IMR-90 (cell line): ENCODE data around the gene TTC7B.

ENCODE experiments used
- BHLHE40 ChIP-seq: fragments of 150-350 bp; IDR thresholded peaks from 2 replicates; pipeline ENCODE4 v1.6.1; 2016; ENCODE audit warnings: mild to moderate bottlenecking, low read depth, low read length
- CHD1 ChIP-seq: IDR thresholded peaks from 2 replicates; pipeline ENCODE4 v1.6.1; 2012; ENCODE audit warnings: low read depth, low read length, improper control_type of control experiment
- MAFK ChIP-seq: IDR thresholded peaks from 2 replicates; pipeline ENCODE4 v1.6.1; 2012; ENCODE audit warnings: low read depth, low read length, improper control_type of control experiment
- MAZ ChIP-seq: IDR thresholded peaks from 2 replicates; pipeline ENCODE4 v1.6.1; 2012; ENCODE audit warnings: low read depth, mild to moderate bottlenecking, low read length, improper control_type of control experiment, moderate library complexity, borderline replicate concordance
- MXI1 ChIP-seq: IDR thresholded peaks from 2 replicates; pipeline ENCODE4 v1.6.1; 2012; ENCODE audit warnings: low read depth, mild to moderate bottlenecking, low read length, moderate library complexity, borderline replicate concordance
- POLR2A ChIP-seq: IDR thresholded peaks from 2 replicates; pipeline ENCODE4 v1.6.1; 2012; ENCODE audit warnings: mild to moderate bottlenecking, low read depth, low read length
- RAD21 ChIP-seq: IDR thresholded peaks from 2 replicates; pipeline ENCODE4 v1.6.1; 2012; ENCODE audit warnings: low read length, improper control_type of control experiment
- RCOR1 ChIP-seq: IDR thresholded peaks from 2 replicates; pipeline ENCODE4 v1.6.1; 2012; ENCODE audit warnings: mild to moderate bottlenecking, low read length, improper control_type of control experiment; ENCODE audit not compliant: insufficient replicate concordance
- SMC3 ChIP-seq: fragments of 150-350 bp; IDR thresholded peaks from 2 replicates; pipeline ENCODE4 v1.6.1; 2016; ENCODE audit warnings: low read depth, mild to moderate bottlenecking, antibody characterized with exemption, low read length, moderate library complexity
- TF ChIP-seq, protein P1 (sequence below): conservative IDR thresholded peaks from 2 replicates; pipeline ENCODE4 v1.5.1; 2012; ENCODE audit warnings: mild to moderate bottlenecking, low read depth, low read length, improper control_type of control experiment
- TF ChIP-seq, protein P2 (sequence below): fragments of 150-350 bp; IDR thresholded peaks from 2 replicates; pipeline ENCODE4 v1.6.1; 2016; ENCODE audit warnings: low read depth, mild to moderate bottlenecking, low read length, moderate library complexity, borderline replicate concordance
- TF ChIP-seq, protein P3 (sequence below): fragments of 150-350 bp; IDR thresholded peaks from 2 replicates; pipeline ENCODE4 v1.6.1; 2017; ENCODE audit warnings: mild to moderate bottlenecking, antibody characterized with exemption, low read length, low read depth

- TF ChIP-seq, protein P1, sequence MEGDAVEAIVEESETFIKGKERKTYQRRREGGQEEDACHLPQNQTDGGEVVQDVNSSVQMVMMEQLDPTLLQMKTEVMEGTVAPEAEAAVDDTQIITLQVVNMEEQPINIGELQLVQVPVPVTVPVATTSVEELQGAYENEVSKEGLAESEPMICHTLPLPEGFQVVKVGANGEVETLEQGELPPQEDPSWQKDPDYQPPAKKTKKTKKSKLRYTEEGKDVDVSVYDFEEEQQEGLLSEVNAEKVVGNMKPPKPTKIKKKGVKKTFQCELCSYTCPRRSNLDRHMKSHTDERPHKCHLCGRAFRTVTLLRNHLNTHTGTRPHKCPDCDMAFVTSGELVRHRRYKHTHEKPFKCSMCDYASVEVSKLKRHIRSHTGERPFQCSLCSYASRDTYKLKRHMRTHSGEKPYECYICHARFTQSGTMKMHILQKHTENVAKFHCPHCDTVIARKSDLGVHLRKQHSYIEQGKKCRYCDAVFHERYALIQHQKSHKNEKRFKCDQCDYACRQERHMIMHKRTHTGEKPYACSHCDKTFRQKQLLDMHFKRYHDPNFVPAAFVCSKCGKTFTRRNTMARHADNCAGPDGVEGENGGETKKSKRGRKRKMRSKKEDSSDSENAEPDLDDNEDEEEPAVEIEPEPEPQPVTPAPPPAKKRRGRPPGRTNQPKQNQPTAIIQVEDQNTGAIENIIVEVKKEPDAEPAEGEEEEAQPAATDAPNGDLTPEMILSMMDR: no peak
- no peak for TF ChIP-seq MAZ
- no peak for TF ChIP-seq POLR2A
- TF ChIP-seq, protein P2, sequence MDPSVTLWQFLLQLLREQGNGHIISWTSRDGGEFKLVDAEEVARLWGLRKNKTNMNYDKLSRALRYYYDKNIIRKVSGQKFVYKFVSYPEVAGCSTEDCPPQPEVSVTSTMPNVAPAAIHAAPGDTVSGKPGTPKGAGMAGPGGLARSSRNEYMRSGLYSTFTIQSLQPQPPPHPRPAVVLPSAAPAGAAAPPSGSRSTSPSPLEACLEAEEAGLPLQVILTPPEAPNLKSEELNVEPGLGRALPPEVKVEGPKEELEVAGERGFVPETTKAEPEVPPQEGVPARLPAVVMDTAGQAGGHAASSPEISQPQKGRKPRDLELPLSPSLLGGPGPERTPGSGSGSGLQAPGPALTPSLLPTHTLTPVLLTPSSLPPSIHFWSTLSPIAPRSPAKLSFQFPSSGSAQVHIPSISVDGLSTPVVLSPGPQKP: no peak
- TF ChIP-seq, protein P3, sequence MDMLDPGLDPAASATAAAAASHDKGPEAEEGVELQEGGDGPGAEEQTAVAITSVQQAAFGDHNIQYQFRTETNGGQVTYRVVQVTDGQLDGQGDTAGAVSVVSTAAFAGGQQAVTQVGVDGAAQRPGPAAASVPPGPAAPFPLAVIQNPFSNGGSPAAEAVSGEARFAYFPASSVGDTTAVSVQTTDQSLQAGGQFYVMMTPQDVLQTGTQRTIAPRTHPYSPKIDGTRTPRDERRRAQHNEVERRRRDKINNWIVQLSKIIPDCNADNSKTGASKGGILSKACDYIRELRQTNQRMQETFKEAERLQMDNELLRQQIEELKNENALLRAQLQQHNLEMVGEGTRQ: no peak
- no peak for TF ChIP-seq RAD21
- TF ChIP-seq MXI1: no peak
- TF ChIP-seq MAFK: no peak
- TF ChIP-seq CHD1: no peak
- TF ChIP-seq BHLHE40: no peak
- TF ChIP-seq RCOR1: no peak
- TF ChIP-seq SMC3: no peak
Observed at GRCh38 chr14:90545966-90546751, 270.1 kb downstream of the TTC7B start.
